Ishikawa (cell line): Measurements from ENCODE around the gene SEMA6D.

Source experiments
- CEBPB ChIP-seq: IDR thresholded peaks from 2 replicates; pipeline ENCODE4 v1.6.1; 2012
- CREB1 ChIP-seq: IDR thresholded peaks from 2 replicates; pipeline ENCODE4 v1.6.1; 2012; ENCODE audit warnings: low read depth
- EGR1 ChIP-seq: IDR thresholded peaks from 2 replicates; pipeline ENCODE4 v1.6.1; 2012
- EP300 ChIP-seq: IDR thresholded peaks from 2 replicates; pipeline ENCODE4 v1.6.1; 2012; ENCODE audit warnings: borderline replicate concordance
- FOXM1 ChIP-seq: IDR thresholded peaks from 2 replicates; pipeline ENCODE4 v1.6.1; 2012; ENCODE audit warnings: low read depth, borderline replicate concordance
- NFIC ChIP-seq: IDR thresholded peaks from 2 replicates; pipeline ENCODE4 v1.6.1; 2012
- RAD21 ChIP-seq: IDR thresholded peaks from 2 replicates; pipeline ENCODE4 v1.6.1; 2012; ENCODE audit warnings: low read depth
- TAF1 ChIP-seq: IDR thresholded peaks from 2 replicates; pipeline ENCODE4 v1.6.1; 2012; ENCODE audit warnings: low read depth, mild to moderate bottlenecking
- TCF12 ChIP-seq: IDR thresholded peaks from 2 replicates; pipeline ENCODE4 v1.6.1; 2012; ENCODE audit warnings: low read depth
- TEAD4 ChIP-seq: IDR thresholded peaks from 2 replicates; pipeline ENCODE4 v1.6.1; 2012
- YY1 ChIP-seq: IDR thresholded peaks from 2 replicates; pipeline ENCODE4 v1.6.1; 2012; ENCODE audit warnings: low read depth
- ZBTB7A ChIP-seq: IDR thresholded peaks from 2 replicates; pipeline ENCODE4 v1.6.1; 2012; ENCODE audit warnings: low read depth
- TF ChIP-seq, protein P1 (sequence below): IDR thresholded peaks from 2 replicates; pipeline ENCODE4 v1.6.1; 2012; ENCODE audit warnings: low read depth, mild to moderate bottlenecking
- TF ChIP-seq, protein P2 (sequence below): IDR thresholded peaks from 2 replicates; pipeline ENCODE4 v1.6.1; 2012

DNA sequence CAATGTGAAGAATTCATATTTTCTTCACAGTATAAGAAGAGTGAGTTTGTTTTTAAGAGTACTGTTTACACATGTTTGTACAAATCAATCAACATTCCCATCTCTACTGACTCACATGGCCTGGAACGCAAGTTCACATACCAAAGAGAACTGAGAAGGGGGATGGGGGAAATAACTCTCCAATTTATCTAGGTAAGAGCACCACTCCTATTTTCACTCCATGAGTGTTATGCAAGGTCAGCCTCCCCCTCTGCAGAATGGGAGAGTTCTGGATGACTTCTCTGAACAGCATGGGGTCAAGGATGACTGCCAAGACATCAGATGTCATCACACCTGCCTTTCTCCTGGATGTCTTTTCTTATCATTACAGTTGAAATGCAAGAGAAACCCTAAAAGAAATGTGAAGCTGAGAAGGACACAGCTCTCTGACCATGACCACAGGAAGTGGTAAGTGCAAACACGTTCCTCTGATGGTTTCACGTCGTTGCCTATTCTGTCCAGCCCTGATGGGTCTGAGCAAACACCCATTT, 95.2 kb downstream of the SEMA6D start:
- TF ChIP-seq TAF1 (no peak), NFIC (no peak), CREB1 (no peak), EP300 (no peak), TCF12 (no peak), FOXM1 (no peak), RAD21 (no peak), CEBPB (no peak), YY1 (no peak), EGR1 (no peak), TEAD4 (no peak), ZBTB7A (no peak)
- TF ChIP-seq, protein P1, sequence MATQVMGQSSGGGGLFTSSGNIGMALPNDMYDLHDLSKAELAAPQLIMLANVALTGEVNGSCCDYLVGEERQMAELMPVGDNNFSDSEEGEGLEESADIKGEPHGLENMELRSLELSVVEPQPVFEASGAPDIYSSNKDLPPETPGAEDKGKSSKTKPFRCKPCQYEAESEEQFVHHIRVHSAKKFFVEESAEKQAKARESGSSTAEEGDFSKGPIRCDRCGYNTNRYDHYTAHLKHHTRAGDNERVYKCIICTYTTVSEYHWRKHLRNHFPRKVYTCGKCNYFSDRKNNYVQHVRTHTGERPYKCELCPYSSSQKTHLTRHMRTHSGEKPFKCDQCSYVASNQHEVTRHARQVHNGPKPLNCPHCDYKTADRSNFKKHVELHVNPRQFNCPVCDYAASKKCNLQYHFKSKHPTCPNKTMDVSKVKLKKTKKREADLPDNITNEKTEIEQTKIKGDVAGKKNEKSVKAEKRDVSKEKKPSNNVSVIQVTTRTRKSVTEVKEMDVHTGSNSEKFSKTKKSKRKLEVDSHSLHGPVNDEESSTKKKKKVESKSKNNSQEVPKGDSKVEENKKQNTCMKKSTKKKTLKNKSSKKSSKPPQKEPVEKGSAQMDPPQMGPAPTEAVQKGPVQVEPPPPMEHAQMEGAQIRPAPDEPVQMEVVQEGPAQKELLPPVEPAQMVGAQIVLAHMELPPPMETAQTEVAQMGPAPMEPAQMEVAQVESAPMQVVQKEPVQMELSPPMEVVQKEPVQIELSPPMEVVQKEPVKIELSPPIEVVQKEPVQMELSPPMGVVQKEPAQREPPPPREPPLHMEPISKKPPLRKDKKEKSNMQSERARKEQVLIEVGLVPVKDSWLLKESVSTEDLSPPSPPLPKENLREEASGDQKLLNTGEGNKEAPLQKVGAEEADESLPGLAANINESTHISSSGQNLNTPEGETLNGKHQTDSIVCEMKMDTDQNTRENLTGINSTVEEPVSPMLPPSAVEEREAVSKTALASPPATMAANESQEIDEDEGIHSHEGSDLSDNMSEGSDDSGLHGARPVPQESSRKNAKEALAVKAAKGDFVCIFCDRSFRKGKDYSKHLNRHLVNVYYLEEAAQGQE = no peak
- TF ChIP-seq, protein P2, sequence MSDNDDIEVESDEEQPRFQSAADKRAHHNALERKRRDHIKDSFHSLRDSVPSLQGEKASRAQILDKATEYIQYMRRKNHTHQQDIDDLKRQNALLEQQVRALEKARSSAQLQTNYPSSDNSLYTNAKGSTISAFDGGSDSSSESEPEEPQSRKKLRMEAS = no peak
